ENCODE measurements around the gene NUCB2. TPM values are rescaled to one million over a fixed set of nuclear protein-coding genes. Genes with fewer than 3 reads are reported as not detected.

The NUCB2 gene
- total RNA-seq, 2 donors from 2014 or later, result 48.9 to 93.8 TPM

DNA sequence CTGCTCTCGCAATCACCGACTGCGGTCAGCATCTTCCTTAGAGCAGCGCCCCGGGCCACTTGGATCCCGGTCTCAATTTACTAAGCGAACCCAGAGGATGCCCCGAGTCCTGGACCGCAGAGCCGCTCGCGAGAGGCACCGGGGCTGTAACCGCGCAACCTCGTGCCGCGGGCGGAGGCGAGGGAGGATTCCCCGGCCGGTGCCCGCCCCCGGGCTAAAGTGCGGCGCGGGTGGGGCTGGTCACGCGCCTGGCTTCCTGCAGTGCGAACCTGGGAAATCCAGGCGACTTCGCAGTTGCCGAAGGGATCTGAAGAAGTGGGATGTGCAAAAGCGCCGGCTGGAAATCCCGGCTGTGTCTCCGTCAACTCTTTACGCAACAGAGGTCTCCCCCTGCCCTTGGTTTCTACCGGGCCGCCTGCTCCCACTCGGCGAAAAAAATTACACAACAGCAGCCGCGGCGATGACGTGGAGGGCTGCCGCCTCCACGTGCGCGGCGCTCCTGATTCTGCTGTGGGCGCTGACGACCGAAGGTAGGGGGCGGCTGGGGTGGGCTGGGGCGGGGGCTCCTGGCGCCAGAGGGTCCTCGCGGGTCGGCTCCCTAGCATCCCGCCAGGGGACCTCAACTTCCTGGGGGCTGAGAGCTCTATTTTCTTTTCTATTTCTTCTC, 75.1 kb downstream of the NUCB2 start, which contains the start of gene NCR3LG1:
TSS of gene NCR3LG1 (plus strand) at position 291 of the 667 bp plus-strand sequence. CDS start at position 461, 170 bp downstream.
- H3K4me1 ChIP-seq (ENCODE audit: control insufficient read depth in 1 of 2, low read depth in 2 of 2), result no peaks in the 10 kb centered on the region
- ATAC-seq (ENCODE audit: insufficient number of reproducible peaks, low FRiP score, low read depth) (no peak), DNase-seq (ENCODE audit: low spot score) (peak; percentile 11)
- TF ChIP-seq, protein P1, sequence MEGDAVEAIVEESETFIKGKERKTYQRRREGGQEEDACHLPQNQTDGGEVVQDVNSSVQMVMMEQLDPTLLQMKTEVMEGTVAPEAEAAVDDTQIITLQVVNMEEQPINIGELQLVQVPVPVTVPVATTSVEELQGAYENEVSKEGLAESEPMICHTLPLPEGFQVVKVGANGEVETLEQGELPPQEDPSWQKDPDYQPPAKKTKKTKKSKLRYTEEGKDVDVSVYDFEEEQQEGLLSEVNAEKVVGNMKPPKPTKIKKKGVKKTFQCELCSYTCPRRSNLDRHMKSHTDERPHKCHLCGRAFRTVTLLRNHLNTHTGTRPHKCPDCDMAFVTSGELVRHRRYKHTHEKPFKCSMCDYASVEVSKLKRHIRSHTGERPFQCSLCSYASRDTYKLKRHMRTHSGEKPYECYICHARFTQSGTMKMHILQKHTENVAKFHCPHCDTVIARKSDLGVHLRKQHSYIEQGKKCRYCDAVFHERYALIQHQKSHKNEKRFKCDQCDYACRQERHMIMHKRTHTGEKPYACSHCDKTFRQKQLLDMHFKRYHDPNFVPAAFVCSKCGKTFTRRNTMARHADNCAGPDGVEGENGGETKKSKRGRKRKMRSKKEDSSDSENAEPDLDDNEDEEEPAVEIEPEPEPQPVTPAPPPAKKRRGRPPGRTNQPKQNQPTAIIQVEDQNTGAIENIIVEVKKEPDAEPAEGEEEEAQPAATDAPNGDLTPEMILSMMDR (IDR thresholded peaks at IDR 0.05), result no peak
- H3K36me3 ChIP-seq, result no peaks in the 10 kb centered on the region
- peak within 1 kb of the TSS; percentile 83 for H3K4me3 ChIP-seq
- no peaks in the 10 kb centered on the region for H3K27me3 ChIP-seq (replicated peaks; ENCODE audit: insufficient read depth)
- H3K27ac ChIP-seq, result peak within 1 kb of the TSS; percentile 61 to 73
- H3K9me3 ChIP-seq, result no peaks in the 10 kb centered on the region

DNA sequence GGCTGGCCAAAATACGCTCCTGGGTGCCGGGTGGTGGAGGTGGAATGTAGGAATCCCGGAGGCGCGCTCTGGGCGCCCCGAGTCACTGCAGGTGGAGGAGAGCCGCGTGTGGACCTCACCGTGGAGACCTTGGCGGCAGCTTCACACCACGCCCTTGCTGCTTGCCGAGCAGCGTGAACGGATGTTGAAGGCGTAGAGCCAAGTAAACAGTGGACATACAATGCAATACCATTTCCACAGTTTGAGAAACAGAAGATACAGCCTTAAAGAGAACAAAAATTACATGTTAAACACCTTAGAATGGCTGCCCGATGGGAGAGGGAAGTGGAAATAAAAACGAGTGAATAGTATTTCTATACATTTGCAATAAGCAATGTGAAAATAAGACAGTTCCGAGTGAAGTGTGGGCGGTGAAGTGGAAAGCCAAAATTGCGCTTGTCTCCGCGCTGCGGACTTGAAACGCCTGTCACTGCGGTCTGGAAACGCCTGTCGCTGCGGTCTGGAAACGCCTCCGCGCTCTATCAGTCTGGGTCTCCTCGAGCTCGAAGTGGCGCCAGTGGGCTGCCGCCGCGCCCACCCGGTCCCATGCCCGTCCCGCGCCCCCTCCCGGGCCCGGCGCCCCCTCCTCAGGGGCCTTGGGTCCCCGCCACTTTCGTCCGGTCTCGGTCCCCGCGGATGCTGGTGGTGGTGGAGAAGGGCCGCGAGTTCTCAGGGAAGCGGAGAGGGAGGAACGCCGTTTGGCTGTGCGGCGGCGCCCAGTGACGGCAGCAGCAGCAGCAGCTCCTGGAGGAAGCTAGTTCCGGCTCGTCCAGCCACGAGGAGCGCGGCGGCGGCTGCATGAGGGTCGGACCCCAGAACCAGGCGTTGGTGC, 76.6 kb downstream of the NUCB2 start:
- TF ChIP-seq, protein P1 (IDR thresholded peaks at IDR 0.05), result no peak
- Histone ChIP-seq H3K27me3 (replicated peaks; ENCODE audit: insufficient read depth) (no peaks in the 10 kb centered on the region), H3K4me3 (peak overlapping the region; percentile 83), H3K9me3 (no peaks in the 10 kb centered on the region), H3K27ac (peak overlapping the region; percentile 61 to 73), H3K4me1 (ENCODE audit: control insufficient read depth in 1 of 2, low read depth in 2 of 2) (no peaks in the 10 kb centered on the region), H3K36me3 (no peaks in the 10 kb centered on the region)
- ATAC-seq (ENCODE audit: insufficient number of reproducible peaks, low FRiP score, low read depth), result no peak
- DNase-seq (ENCODE audit: low spot score), result peak; percentile 21

- no peaks in the 10 kb centered on the region for H3K27me3 ChIP-seq (replicated peaks; ENCODE audit: insufficient read depth)
- no peaks in the 10 kb centered on the region for H3K4me1 ChIP-seq (ENCODE audit: control insufficient read depth in 1 of 2, low read depth in 2 of 2)
- H3K27ac ChIP-seq, result peak overlapping the region; percentile 61 to 73
- DNase-seq (ENCODE audit: low spot score), result no peak
- H3K4me3 ChIP-seq, result peak overlapping the region; percentile 83
- no peaks in the 10 kb centered on the region for H3K36me3 ChIP-seq
- no peak for ATAC-seq (ENCODE audit: insufficient number of reproducible peaks, low FRiP score, low read depth)
- TF ChIP-seq, protein P1 (IDR thresholded peaks at IDR 0.05), result no peak
- H3K9me3 ChIP-seq, result no peaks in the 10 kb centered on the region
Measured at GRCh38 chr11:17353821-17354600, 77.5 kb downstream of the NUCB2 start.

DNA sequence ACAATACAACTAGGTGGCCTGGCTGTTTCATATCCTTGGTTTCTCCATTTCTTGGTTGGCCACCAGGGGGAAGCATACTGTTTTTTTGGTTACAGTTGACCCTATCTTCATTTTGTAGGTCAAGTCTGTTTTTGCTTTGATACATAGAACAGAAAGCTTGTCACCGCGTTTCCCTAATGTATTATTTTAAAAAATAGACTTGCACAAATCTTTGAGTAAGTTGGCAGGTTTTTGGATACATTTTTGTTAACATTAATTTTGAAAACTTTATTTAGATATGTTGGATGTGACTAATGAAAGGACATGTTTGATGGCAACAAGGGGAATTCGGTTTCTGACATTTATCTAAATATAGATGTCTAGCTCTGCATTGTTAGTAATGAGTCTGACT, 78.1 kb downstream of the NUCB2 start:
- H3K4me3 ChIP-seq, result peak overlapping the region; percentile 83
- no peaks in the 10 kb centered on the region for H3K4me1 ChIP-seq (ENCODE audit: control insufficient read depth in 1 of 2, low read depth in 2 of 2)
- TF ChIP-seq, protein P1 (IDR thresholded peaks at IDR 0.05), result peak; percentile 50
- H3K27ac ChIP-seq, result no peak overlapping the region
- H3K36me3 ChIP-seq, result no peaks in the 10 kb centered on the region
- ATAC-seq (ENCODE audit: insufficient number of reproducible peaks, low FRiP score, low read depth), result no peak
- no peaks in the 10 kb centered on the region for H3K27me3 ChIP-seq (replicated peaks; ENCODE audit: insufficient read depth)
- DNase-seq (ENCODE audit: low spot score), result peak; percentile 10
- no peaks in the 10 kb centered on the region for H3K9me3 ChIP-seq
